SK-N-SH (cell line): Measurements from ENCODE around the gene ARL8A.

Experiments used
- NFIC ChIP-seq: IDR thresholded peaks from 2 replicates; pipeline ENCODE4 v1.4.0; 2012; ENCODE audit warnings: borderline replicate concordance
- TAF1 ChIP-seq: IDR thresholded peaks from 2 replicates; pipeline ENCODE4 v1.6.1; 2012; ENCODE audit warnings: low read depth, mild to moderate bottlenecking, low read length, moderate library complexity, borderline replicate concordance
- TCF12 ChIP-seq: IDR thresholded peaks from 2 replicates; pipeline ENCODE4 v1.4.0; 2012
- TF ChIP-seq, protein P1 (sequence below): fragments of 200-600 bp; sonication (generic); IDR thresholded peaks from 2 replicates; pipeline ENCODE4 v1.6.1; 2017; ENCODE audit warnings: antibody characterized with exemption, mild to moderate bottlenecking, moderate library complexity
- TF ChIP-seq, protein P2 (sequence below): IDR thresholded peaks from 2 replicates; pipeline ENCODE4 v1.6.1; 2012; ENCODE audit warnings: mild to moderate bottlenecking, low read depth, low read length, moderate library complexity

DNA sequence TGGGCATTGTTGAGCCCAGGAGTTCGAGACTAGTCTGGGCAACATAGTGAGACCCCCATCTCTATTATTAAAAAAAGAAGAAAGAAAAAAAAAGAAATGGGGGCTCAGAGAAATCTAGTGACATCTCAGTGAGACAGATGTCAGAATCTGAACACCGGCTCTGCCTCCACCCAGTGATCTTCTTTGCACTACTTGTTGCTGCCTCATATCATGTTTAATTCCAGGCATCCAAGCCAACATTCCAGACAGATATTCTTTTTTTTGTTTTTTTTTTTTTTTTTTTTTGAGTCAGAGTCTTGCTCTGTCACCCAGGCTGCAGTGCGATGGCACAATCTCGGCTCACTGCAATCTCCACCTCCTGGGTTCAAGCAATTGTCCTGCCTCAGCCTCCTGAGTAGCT, 5.0 kb upstream of the ARL8A start:
- TF ChIP-seq, protein P1, sequence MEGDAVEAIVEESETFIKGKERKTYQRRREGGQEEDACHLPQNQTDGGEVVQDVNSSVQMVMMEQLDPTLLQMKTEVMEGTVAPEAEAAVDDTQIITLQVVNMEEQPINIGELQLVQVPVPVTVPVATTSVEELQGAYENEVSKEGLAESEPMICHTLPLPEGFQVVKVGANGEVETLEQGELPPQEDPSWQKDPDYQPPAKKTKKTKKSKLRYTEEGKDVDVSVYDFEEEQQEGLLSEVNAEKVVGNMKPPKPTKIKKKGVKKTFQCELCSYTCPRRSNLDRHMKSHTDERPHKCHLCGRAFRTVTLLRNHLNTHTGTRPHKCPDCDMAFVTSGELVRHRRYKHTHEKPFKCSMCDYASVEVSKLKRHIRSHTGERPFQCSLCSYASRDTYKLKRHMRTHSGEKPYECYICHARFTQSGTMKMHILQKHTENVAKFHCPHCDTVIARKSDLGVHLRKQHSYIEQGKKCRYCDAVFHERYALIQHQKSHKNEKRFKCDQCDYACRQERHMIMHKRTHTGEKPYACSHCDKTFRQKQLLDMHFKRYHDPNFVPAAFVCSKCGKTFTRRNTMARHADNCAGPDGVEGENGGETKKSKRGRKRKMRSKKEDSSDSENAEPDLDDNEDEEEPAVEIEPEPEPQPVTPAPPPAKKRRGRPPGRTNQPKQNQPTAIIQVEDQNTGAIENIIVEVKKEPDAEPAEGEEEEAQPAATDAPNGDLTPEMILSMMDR: no peak
- TF ChIP-seq, protein P2, sequence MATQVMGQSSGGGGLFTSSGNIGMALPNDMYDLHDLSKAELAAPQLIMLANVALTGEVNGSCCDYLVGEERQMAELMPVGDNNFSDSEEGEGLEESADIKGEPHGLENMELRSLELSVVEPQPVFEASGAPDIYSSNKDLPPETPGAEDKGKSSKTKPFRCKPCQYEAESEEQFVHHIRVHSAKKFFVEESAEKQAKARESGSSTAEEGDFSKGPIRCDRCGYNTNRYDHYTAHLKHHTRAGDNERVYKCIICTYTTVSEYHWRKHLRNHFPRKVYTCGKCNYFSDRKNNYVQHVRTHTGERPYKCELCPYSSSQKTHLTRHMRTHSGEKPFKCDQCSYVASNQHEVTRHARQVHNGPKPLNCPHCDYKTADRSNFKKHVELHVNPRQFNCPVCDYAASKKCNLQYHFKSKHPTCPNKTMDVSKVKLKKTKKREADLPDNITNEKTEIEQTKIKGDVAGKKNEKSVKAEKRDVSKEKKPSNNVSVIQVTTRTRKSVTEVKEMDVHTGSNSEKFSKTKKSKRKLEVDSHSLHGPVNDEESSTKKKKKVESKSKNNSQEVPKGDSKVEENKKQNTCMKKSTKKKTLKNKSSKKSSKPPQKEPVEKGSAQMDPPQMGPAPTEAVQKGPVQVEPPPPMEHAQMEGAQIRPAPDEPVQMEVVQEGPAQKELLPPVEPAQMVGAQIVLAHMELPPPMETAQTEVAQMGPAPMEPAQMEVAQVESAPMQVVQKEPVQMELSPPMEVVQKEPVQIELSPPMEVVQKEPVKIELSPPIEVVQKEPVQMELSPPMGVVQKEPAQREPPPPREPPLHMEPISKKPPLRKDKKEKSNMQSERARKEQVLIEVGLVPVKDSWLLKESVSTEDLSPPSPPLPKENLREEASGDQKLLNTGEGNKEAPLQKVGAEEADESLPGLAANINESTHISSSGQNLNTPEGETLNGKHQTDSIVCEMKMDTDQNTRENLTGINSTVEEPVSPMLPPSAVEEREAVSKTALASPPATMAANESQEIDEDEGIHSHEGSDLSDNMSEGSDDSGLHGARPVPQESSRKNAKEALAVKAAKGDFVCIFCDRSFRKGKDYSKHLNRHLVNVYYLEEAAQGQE: no peak
- no peak for TF ChIP-seq NFIC
- no peak for TF ChIP-seq TCF12
- no peak for TF ChIP-seq TAF1
